ENCODE measurements around the gene IGFBP5. TPM values are rescaled to one million over a fixed set of nuclear protein-coding genes. Genes with fewer than 3 reads are reported as not detected.

IGFBP5 gene
- total and polyA plus RNA-seq, 7 donors, result 44.9 to 451 (median 216) TPM

GRCh38 chr2:216681683-216682082, 13.7 kb downstream of the IGFBP5 start:
- WGBS, 3 donors, result 31 to 40% (median 32%) methylated on average over 2 of the region's 2 CpGs
- H3K27ac ChIP-seq, result peak overlapping the region; percentile 89
- TF ChIP-seq CTCF (IDR thresholded peaks at IDR 0.05), result no peak
- no peak for DNase-seq
- H3K9me3 ChIP-seq, result no peaks in the 10 kb centered on the region
- H3K36me3 ChIP-seq (ENCODE audit: insufficient read depth in 1 of 2, low read depth in 1 of 2), result peaks cover 0 to 28% of the 10 kb centered on the region in 2 donors
- H3K4me1 ChIP-seq, result peaks cover 90% of the 10 kb centered on the region
- H3K27me3 ChIP-seq (ENCODE audit: insufficient read depth in 3 of 3, low read length in 2 of 3), result no peaks in the 10 kb centered on the region
- intact Hi-C loops (cut with DNase I), result loop anchor here (5.0 to 10.0 kb wide), 5 partner anchors 206 to 1033 kb away; no protein-coding TSS in a partner anchor
- H3K4me3 ChIP-seq, result no peak overlapping the region
- no peak for ATAC-seq

GRCh38 chr2:216680951-216681629, 14.3 kb downstream of the IGFBP5 start:
- Histone ChIP-seq H3K4me1 (peaks cover 84% of the 10 kb centered on the region), H3K27ac (peak overlapping the region; percentile 89), H3K27me3 (ENCODE audit: insufficient read depth in 3 of 3, low read length in 2 of 3) (no peaks in the 10 kb centered on the region), H3K9me3 (no peaks in the 10 kb centered on the region), H3K4me3 (no peak overlapping the region), H3K36me3 (ENCODE audit: insufficient read depth in 1 of 2, low read depth in 1 of 2) (peaks cover 0 to 33% of the 10 kb centered on the region in 2 donors)
- no peak for DNase-seq
- intact Hi-C loops (cut with DNase I), result loop anchor here (5.0 to 10.0 kb wide), 5 partner anchors 206 to 1034 kb away; no protein-coding TSS in a partner anchor
- TF ChIP-seq CTCF (IDR thresholded peaks at IDR 0.05), result no peak
- 49 to 73% (median 52%) methylated on average over 10 of the region's 10 CpGs for WGBS, 3 donors
- no peak for ATAC-seq

GRCh38 chr2:216679658-216680024, 15.7 kb downstream of the IGFBP5 start:
- Histone ChIP-seq H3K36me3 (ENCODE audit: insufficient read depth in 1 of 2, low read depth in 1 of 2) (peaks cover 0 to 48% of the 10 kb centered on the region in 2 donors), H3K27ac (peak overlapping the region; percentile 89), H3K4me3 (no peak overlapping the region), H3K27me3 (ENCODE audit: insufficient read depth in 3 of 3, low read length in 2 of 3) (no peaks in the 10 kb centered on the region), H3K9me3 (no peaks in the 10 kb centered on the region), H3K4me1 (peaks cover 70% of the 10 kb centered on the region)
- 12 to 26% (median 15%) methylated on average over 14 of the region's 14 CpGs for WGBS, 3 donors
- peak; percentile 80 to 93 for DNase-seq
- intact Hi-C loops (cut with DNase I), result loop anchor here (5.0 to 10.0 kb wide), 5 partner anchors 208 to 1035 kb away; no protein-coding TSS in a partner anchor
- ATAC-seq, result peak; percentile 74 to 80 (median 78)
- TF ChIP-seq CTCF (IDR thresholded peaks at IDR 0.05), result no peak

- intact Hi-C loops (cut with DNase I), result no loop called here
- ATAC-seq (peak in 1 of 4 donors; percentile 1), DNase-seq (peak in 1 of 2 donors; percentile 55)
- 63 to 77% (median 63%) methylated on average over 21 of the region's 21 CpGs for whole genome bisulfite sequencing, 3 donors
- Histone ChIP-seq H3K27ac (peak overlapping the region; percentile 89), H3K9me3 (no peaks in the 10 kb centered on the region), H3K36me3 (ENCODE audit: insufficient read depth in 1 of 2, low read depth in 1 of 2) (peaks cover 0 to 54% of the 10 kb centered on the region in 2 donors), H3K27me3 (ENCODE audit: insufficient read depth in 3 of 3, low read length in 2 of 3) (no peaks in the 10 kb centered on the region), H3K4me1 (peaks cover 64% of the 10 kb centered on the region), H3K4me3 (no peak overlapping the region)
- no peak for TF ChIP-seq CTCF (IDR thresholded peaks at IDR 0.05)
Measured at GRCh38 chr2:216678813-216679657, 16.3 kb downstream of the IGFBP5 start.

All from psoas muscle (tissue), 8 donors.